ENCODE data around the gene CDK1.

GRCh38 chr10:60817398-60817805 is 39.1 kb downstream of the CDK1 start:
- TF ChIP-seq CTCF (conservative IDR thresholded peaks at IDR 0.05; ENCODE audit: low read length) = no peak
- no peak for TF ChIP-seq EZH2phosphoT487 (IDR thresholded peaks at IDR 0.05; ENCODE audit: borderline replicate concordance, low read depth, low read length)

Data from OCI-LY7 (cell line).